ENCODE measurements around the gene ASPDH.

The ASPDH gene

DNA sequence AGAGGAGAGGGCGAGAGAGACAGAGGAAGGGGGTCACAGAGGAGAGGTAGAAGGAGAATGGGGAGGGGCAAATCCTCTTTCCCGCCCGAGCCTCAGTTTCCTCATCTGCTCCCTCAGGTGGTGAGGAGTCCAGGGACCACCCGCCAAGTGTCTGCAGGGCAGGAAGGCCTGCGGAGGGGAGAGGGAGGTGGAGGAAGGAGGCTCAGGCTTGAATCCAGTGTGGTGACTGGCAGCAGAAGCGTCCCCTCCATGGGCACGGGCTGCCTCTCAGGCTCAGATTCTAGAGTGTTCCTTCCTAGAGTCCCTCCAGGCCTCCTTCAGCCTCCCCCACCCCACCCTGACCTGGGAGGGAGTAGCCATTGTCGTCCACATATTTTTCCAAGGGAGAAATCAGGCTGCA is 20.5 kb downstream of the ASPDH start:
- no peak overlapping the region for H3K27ac ChIP-seq
- TF ChIP-seq CTCF (IDR thresholded peaks at IDR 0.05) (no peak), ZFX (IDR thresholded peaks at IDR 0.05; ENCODE audit: borderline replicate concordance) (no peak)

DNA sequence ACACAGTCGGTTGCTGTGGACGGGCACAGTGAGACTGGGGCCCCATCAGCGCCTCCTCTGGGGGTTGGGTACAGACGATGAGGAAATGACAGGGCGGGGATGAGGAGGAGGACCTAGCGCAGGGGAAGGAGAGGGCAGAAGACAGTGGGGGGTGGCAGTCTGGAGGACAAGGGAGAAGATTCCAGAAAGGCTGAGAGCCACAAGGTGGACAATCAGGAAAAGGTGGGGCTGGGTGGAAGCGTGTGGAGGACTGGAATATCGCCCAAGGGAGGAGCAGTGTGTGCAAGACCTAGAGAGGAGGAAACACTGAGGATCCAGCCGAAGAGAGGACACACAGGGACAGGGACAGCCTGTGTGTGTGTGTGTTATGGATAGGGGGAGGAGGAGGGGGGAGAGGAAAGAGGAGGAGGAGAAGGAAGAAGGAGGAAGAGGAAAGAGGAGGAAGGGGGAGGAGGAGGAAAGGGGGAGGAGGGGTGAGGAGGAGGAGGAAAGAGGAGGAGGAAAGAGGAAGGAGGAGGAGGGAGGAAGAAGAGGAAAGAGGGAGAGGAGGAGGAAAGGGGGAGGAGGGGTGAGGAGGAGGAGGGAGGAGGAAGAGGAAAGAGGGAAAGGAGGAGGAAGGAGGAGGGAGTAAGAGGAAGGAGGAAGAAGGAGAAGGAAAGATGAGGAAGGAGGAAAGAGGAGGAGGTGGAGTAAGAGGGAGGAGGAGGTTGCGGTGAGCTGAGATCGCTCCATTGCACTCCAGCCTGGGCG is 21.2 kb downstream of the ASPDH start:
- TF ChIP-seq CTCF (IDR thresholded peaks at IDR 0.05) (no peak), ZFX (IDR thresholded peaks at IDR 0.05; ENCODE audit: borderline replicate concordance) (no peak)
- H3K27ac ChIP-seq, result no peak overlapping the region

- no peak overlapping the region for H3K27ac ChIP-seq
- TF ChIP-seq CTCF (IDR thresholded peaks at IDR 0.05) (no peak), ZFX (IDR thresholded peaks at IDR 0.05; ENCODE audit: borderline replicate concordance) (no peak)
Measured at GRCh38 chr19:50490991-50491472, 22.7 kb downstream of the ASPDH start.

GRCh38 chr19:50490411-50490811 is 23.3 kb downstream of the ASPDH start:
- H3K27ac ChIP-seq, result no peak overlapping the region
- TF ChIP-seq CTCF (IDR thresholded peaks at IDR 0.05) (no peak), ZFX (IDR thresholded peaks at IDR 0.05; ENCODE audit: borderline replicate concordance) (no peak)

DNA sequence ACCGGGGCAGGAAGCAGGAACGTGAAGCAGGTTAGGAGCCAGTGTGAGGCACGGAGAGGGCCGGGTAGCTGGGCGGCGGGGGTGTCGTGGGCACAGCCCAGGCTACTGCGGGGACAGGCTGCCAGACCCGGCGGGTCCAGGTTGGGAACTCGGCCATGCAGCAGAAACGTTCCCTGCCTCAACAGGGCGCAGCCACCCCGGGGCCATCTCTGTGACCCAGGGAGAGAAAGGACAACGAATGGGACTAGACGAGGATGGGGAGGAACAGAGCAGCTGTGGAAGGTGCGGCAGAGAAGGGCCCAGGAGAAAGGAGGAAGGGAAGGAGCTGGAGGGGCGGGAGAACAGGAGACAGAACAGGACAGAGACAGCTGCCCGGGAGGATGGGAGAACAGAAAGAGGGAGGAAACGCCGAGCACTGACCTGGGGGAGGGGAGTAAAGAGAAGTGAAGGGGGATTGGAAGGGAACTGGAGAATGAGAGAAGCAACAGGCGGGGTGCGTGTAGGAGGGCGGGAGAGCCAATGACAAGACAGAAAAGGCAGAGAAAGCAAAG is 24.2 kb downstream of the ASPDH start:
- no peak overlapping the region for H3K27ac ChIP-seq
- TF ChIP-seq ZFX (IDR thresholded peaks at IDR 0.05; ENCODE audit: borderline replicate concordance), result no peak
- TF ChIP-seq CTCF (IDR thresholded peaks at IDR 0.05), result no peak

- H3K27ac ChIP-seq, result no peak overlapping the region
- no peak for TF ChIP-seq CTCF (IDR thresholded peaks at IDR 0.05)
- TF ChIP-seq ZFX (IDR thresholded peaks at IDR 0.05; ENCODE audit: borderline replicate concordance), result no peak
Measured at GRCh38 chr19:50488389-50489194, 25.1 kb downstream of the ASPDH start.

Measured in 22Rv1 (cell line).